ENCODE results near the gene DST.
"Not testable (repeated sequence)": the region's sequence is repeated elsewhere in the genome, so short reads cannot be mapped to it uniquely, and the experiment has no call there.

The DST gene

GRCh38 chr6:56518995-56519767 lies 123.5 kb downstream of the DST start:
- DNase-seq (ENCODE audit: low read depth in 2 of 3, low spot score in 1 of 3), result no peak

- DNase-seq (ENCODE audit: low read depth in 2 of 3, low spot score in 1 of 3), result no peak
Measured at GRCh38 chr6:56517155-56517745, 125.4 kb downstream of the DST start.

- DNase-seq (ENCODE audit: low read depth in 2 of 3, low spot score in 1 of 3), result no peak
Measured at GRCh38 chr6:56516003-56516402, 126.7 kb downstream of the DST start.

- no peak for DNase-seq (ENCODE audit: low read depth in 2 of 3, low spot score in 1 of 3)
Measured at GRCh38 chr6:56515081-56515905, 127.4 kb downstream of the DST start.

- no peak for DNase-seq (ENCODE audit: low read depth in 2 of 3, low spot score in 1 of 3)
Measured at GRCh38 chr6:56514395-56514794, 128.3 kb downstream of the DST start.

GRCh38 chr6:56513631-56514030 lies 129.1 kb downstream of the DST start:
- no peak for DNase-seq (ENCODE audit: low read depth in 2 of 3, low spot score in 1 of 3)

GRCh38 chr6:56511591-56511990 lies 131.1 kb downstream of the DST start:
- DNase-seq (ENCODE audit: low read depth in 2 of 3, low spot score in 1 of 3), result no peak

GRCh38 chr6:56510984-56511531 lies 131.6 kb downstream of the DST start:
- DNase-seq (ENCODE audit: low read depth in 2 of 3, low spot score in 1 of 3), result no peak

- no peak for DNase-seq (ENCODE audit: low read depth in 2 of 3, low spot score in 1 of 3)
Measured at GRCh38 chr6:56509031-56509430, 133.7 kb downstream of the DST start.

GRCh38 chr6:56507517-56507916 lies 135.2 kb downstream of the DST start:
- DNase-seq (ENCODE audit: low read depth in 2 of 3, low spot score in 1 of 3), result no peak

GRCh38 chr6:56505512-56506260 lies 137.0 kb downstream of the DST start:
- DNase-seq (ENCODE audit: low read depth in 2 of 3, low spot score in 1 of 3), result no peak

- DNase-seq (ENCODE audit: low read depth in 2 of 3, low spot score in 1 of 3), result no peak
Measured at GRCh38 chr6:56501993-56502392, 140.7 kb downstream of the DST start.

- DNase-seq (ENCODE audit: low read depth in 2 of 3, low spot score in 1 of 3), result no peak
Measured at GRCh38 chr6:56499095-56499494, 143.6 kb downstream of the DST start.

- no peak for DNase-seq (ENCODE audit: low read depth in 2 of 3, low spot score in 1 of 3)
Measured at GRCh38 chr6:56497691-56498090, 145.0 kb downstream of the DST start.

- no peak for DNase-seq (ENCODE audit: low read depth in 2 of 3, low spot score in 1 of 3)
Measured at GRCh38 chr6:56497240-56497639, 145.4 kb downstream of the DST start.

- DNase-seq (ENCODE audit: low read depth in 2 of 3, low spot score in 1 of 3), result not testable (repeated sequence)
Measured at GRCh38 chr6:56496650-56497049, 146.0 kb downstream of the DST start.

GRCh38 chr6:56495654-56496053 lies 147.0 kb downstream of the DST start:
- DNase-seq (ENCODE audit: low read depth in 2 of 3, low spot score in 1 of 3), result no peak

GRCh38 chr6:56491606-56492328 lies 150.9 kb downstream of the DST start:
- no peak for DNase-seq (ENCODE audit: low read depth in 2 of 3, low spot score in 1 of 3)

GRCh38 chr6:56490993-56491392 lies 151.7 kb downstream of the DST start:
- DNase-seq (ENCODE audit: low read depth in 2 of 3, low spot score in 1 of 3), result no peak

- no peak for DNase-seq (ENCODE audit: low read depth in 2 of 3, low spot score in 1 of 3)
Measured at GRCh38 chr6:56489559-56489958, 153.1 kb downstream of the DST start.

Data from stimulated activated CD4-positive, alpha-beta T cell treated with anti-CD3 and anti-CD28 coated beads, Interleukin-12 subunit alpha, Interleukin-12 subunit beta, amount 100 ng/mL, for 48 hours (primary cell).